Skeletal muscle satellite cell (primary cell): ENCODE data around the gene AGGF1.
"Not testable (repeated sequence)": the region's sequence is repeated elsewhere in the genome, so short reads cannot be mapped to it uniquely, and the experiment has no call there.

ENCODE experiments used
- H3K27me3 ChIP-seq: 2 replicates; pipeline ENCODE4 v1.7.0; 2013; ENCODE audit warnings: low read length; ENCODE audit not compliant: control insufficient read depth, insufficient read depth
- H3K36me3 ChIP-seq: 2 replicates; pipeline ENCODE4 v1.7.0; 2013; ENCODE audit warnings: mild to moderate bottlenecking, control low read depth, low read length; ENCODE audit not compliant: insufficient read depth
- H3K4me1 ChIP-seq: 2 replicates; pipeline ENCODE4 v1.7.0; 2013; ENCODE audit warnings: low read length; ENCODE audit not compliant: control insufficient read depth, insufficient read depth
- H3K4me2 ChIP-seq: 2 replicates; pipeline ENCODE4 v1.7.0; 2013; ENCODE audit warnings: mild to moderate bottlenecking, low read length
- H3K4me3 ChIP-seq: 2 replicates; pipeline ENCODE4 v1.7.0; 2013; ENCODE audit warnings: low read length
- H3K9ac ChIP-seq: 2 replicates; pipeline ENCODE4 v1.7.0; 2013; ENCODE audit warnings: mild to moderate bottlenecking, low read depth, low read length, moderate library complexity
- H3K9me3 ChIP-seq: replicated peaks from 2 replicates; pipeline ENCODE4 v1.7.0; 2013; ENCODE audit warnings: mild to moderate bottlenecking, control low read depth, low read length
- small RNA-seq: library from RNA; depleted of rRNA; stranded (forward); fragments of <200 nt; gene quantifications from one replicate; pipeline ENCODE3, GENCODE V24; 2012

Gene AGGF1

GRCh38 chr5:77095189-77095588, 65.0 kb downstream of the AGGF1 start:
- Histone ChIP-seq H3K27me3 (no peaks in the 10 kb centered on the region), H3K9me3 (no peaks in the 10 kb centered on the region), H3K4me2 (no peak overlapping the region), H3K9ac (no peak overlapping the region), H3K4me3 (no peak overlapping the region), H3K4me1 (no peaks in the 10 kb centered on the region), H3K36me3 (no peaks in the 10 kb centered on the region)

- Histone ChIP-seq H3K4me3 (no peak overlapping the region), H3K9me3 (no peaks in the 10 kb centered on the region), H3K4me2 (peak overlapping the region; percentile 5), H3K36me3 (no peaks in the 10 kb centered on the region), H3K27me3 (no peaks in the 10 kb centered on the region), H3K9ac (no peak overlapping the region), H3K4me1 (peaks cover 7% of the 10 kb centered on the region)
These were observed 71.1 kb downstream of the AGGF1 start for GRCh38 chr5:77101298-77101697.

GRCh38 chr5:77102549-77102948, 72.3 kb downstream of the AGGF1 start:
- Histone ChIP-seq H3K4me1 (peaks cover 7% of the 10 kb centered on the region), H3K4me2 (no peak overlapping the region), H3K36me3 (no peaks in the 10 kb centered on the region), H3K9ac (no peak overlapping the region), H3K4me3 (no peak overlapping the region), H3K9me3 (no peaks in the 10 kb centered on the region), H3K27me3 (no peaks in the 10 kb centered on the region)

- no peaks in the 10 kb centered on the region for H3K27me3 ChIP-seq
These were observed 73.3 kb downstream of the AGGF1 start for GRCh38 chr5:77103457-77103856.

GRCh38 chr5:77104813-77105212, 74.6 kb downstream of the AGGF1 start:
- no peak overlapping the region for H3K4me3 ChIP-seq
- no peaks in the 10 kb centered on the region for H3K9me3 ChIP-seq
- no peak overlapping the region for H3K4me2 ChIP-seq
- H3K4me1 ChIP-seq, result peaks cover 7% of the 10 kb centered on the region
- H3K36me3 ChIP-seq, result no peaks in the 10 kb centered on the region
- no peaks in the 10 kb centered on the region for H3K27me3 ChIP-seq
- H3K9ac ChIP-seq, result no peak overlapping the region

More at GRCh38 chr5:77103457-77103856, 73.3 kb downstream of the AGGF1 start:
- Histone ChIP-seq H3K4me2 (no peak overlapping the region), H3K4me3 (no peak overlapping the region), H3K9ac (no peak overlapping the region), H3K9me3 (no peaks in the 10 kb centered on the region), H3K4me1 (peaks cover 7% of the 10 kb centered on the region), H3K36me3 (no peaks in the 10 kb centered on the region)

GRCh38 chr5:77107035-77107434, 76.8 kb downstream of the AGGF1 start:
- not testable (repeated sequence) for H3K27me3 ChIP-seq, H3K4me1 ChIP-seq, H3K4me3 ChIP-seq, H3K9ac ChIP-seq, H3K4me2 ChIP-seq, H3K36me3 ChIP-seq, H3K9me3 ChIP-seq

Small RNAs within 50 kb of the gene (small RNA-seq; reads per million reads assigned to genes)
- 4.0 reads per million, percentile 82 among the genes with 10 or more reads in this experiment for gene SNORA47
